Measurements from ENCODE around the gene TBC1D32. TPM values are rescaled to one million over a fixed set of nuclear protein-coding genes. Genes with fewer than 3 reads are reported as not detected.

The TBC1D32 gene
- total and polyA plus RNA-seq, 2 experiments from 2014 or later: 4.7 to 9.0 TPM

GRCh38 chr6:121158891-121159290, 175.4 kb downstream of the TBC1D32 start:
- DNase-seq: no peak
- Histone ChIP-seq H3K4me3 (no peak overlapping the region), H3K9ac (no peak overlapping the region), H3K79me2 (ENCODE audit: insufficient read depth) (no peaks in the 10 kb centered on the region), H3K27me3 (replicated peaks; ENCODE audit: insufficient read depth) (no peaks in the 10 kb centered on the region), H3K4me1 (ENCODE audit: insufficient read depth) (peaks cover 18% of the 10 kb centered on the region), H3K36me3 (ENCODE audit: low read depth) (no peaks in the 10 kb centered on the region), H3F3A (ENCODE audit: insufficient read depth) (peaks cover 7% of the 10 kb centered on the region; the same call in 1 of the 2 replicates), H3K4me2 (ENCODE audit: unreplicated experiment) (no peak overlapping the region), H2AFZ (no peak overlapping the region), H3K27ac (no peak overlapping the region), H4K20me1 (ENCODE audit: insufficient read depth) (no peaks in the 10 kb centered on the region), H3K9me2 (ENCODE audit: insufficient read depth) (peaks cover 7% of the 10 kb centered on the region; the same call in 1 of the 2 replicates), H3K9me3 (ENCODE audit: low read depth) (no peaks in the 10 kb centered on the region)
- TF ChIP-seq EZH2 (IDR thresholded peaks at IDR 0.05; ENCODE audit: insufficient read depth, poor library complexity, severe bottlenecking): no peak
- in situ Hi-C loops (cut with MboI): no loop called here

DNA sequence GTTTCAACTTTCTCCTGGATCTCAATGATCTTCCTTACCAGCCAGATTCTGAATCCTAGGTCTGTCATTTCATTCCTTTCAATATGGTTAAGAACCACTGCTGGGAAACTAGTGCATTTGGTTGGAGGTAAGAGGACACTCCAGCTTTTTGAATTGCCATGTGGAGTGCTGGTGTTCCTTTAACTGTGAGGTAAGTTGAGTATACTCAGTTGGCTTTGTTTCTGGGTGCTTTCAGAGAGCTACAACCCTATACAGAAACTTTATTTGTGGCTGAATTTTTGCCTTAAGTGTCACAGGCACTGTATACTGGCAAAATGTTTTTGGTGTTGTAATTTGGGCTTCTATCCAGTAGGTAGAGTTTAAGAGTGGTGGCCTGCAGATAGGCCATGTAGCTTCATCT, 175.8 kb downstream of the TBC1D32 start:
- Histone ChIP-seq H2AFZ (no peak overlapping the region), H3K9me3 (ENCODE audit: low read depth) (no peaks in the 10 kb centered on the region), H3K9me2 (ENCODE audit: insufficient read depth) (peaks cover 7% of the 10 kb centered on the region; the same call in 1 of the 2 replicates), H3F3A (ENCODE audit: insufficient read depth) (peaks cover 7% of the 10 kb centered on the region; the same call in 1 of the 2 replicates), H3K4me1 (ENCODE audit: insufficient read depth) (peaks cover 18% of the 10 kb centered on the region), H3K79me2 (ENCODE audit: insufficient read depth) (no peaks in the 10 kb centered on the region), H4K20me1 (ENCODE audit: insufficient read depth) (no peaks in the 10 kb centered on the region), H3K9ac (no peak overlapping the region), H3K36me3 (ENCODE audit: low read depth) (no peaks in the 10 kb centered on the region), H3K27ac (no peak overlapping the region), H3K27me3 (replicated peaks; ENCODE audit: insufficient read depth) (no peaks in the 10 kb centered on the region), H3K4me3 (no peak overlapping the region), H3K4me2 (ENCODE audit: unreplicated experiment) (peak overlapping the region; percentile 28)
- in situ Hi-C loops (cut with MboI): no loop called here
- TF ChIP-seq EZH2phosphoT487 (IDR thresholded peaks at IDR 0.05; ENCODE audit: insufficient read depth, low read depth): no peak
- TF ChIP-seq EZH2 (IDR thresholded peaks at IDR 0.05; ENCODE audit: insufficient read depth, poor library complexity, severe bottlenecking): no peak
- peak; percentile 27 for DNase-seq

- peak; percentile 32 for DNase-seq
These were observed 176.4 kb downstream of the TBC1D32 start for GRCh38 chr6:121157906-121158305.

DNA sequence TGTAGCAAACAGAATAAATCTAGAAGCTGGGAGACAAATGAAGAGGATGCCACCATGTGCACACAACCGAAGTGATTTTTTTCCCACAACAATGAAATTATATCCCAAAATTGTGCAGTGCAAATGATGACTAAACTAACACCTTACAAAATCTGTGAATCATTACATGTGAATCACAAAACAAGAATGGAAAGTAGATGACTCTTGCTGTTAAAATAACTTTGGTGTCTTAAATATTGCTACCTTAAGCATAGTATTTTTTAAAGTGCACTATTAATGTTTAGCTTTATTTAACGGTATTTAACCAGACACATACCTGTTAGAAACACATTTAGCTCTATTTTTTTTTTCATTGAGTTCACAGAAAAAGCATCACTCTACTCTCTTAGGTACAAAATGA, 190.8 kb downstream of the TBC1D32 start:
- peak; percentile 50 for DNase-seq

More at GRCh38 chr6:121157906-121158305, 176.4 kb downstream of the TBC1D32 start:
- Histone ChIP-seq H3K4me3 (no peak overlapping the region), H3K4me1 (ENCODE audit: insufficient read depth) (peaks cover 18% of the 10 kb centered on the region), H3F3A (ENCODE audit: insufficient read depth) (peaks cover 7% of the 10 kb centered on the region; the same call in 1 of the 2 replicates), H3K4me2 (ENCODE audit: unreplicated experiment) (peak overlapping the region; percentile 28), H3K79me2 (ENCODE audit: insufficient read depth) (no peaks in the 10 kb centered on the region), H3K27ac (no peak overlapping the region), H3K9me2 (ENCODE audit: insufficient read depth) (peaks cover 7% of the 10 kb centered on the region; the same call in 1 of the 2 replicates), H4K20me1 (ENCODE audit: insufficient read depth) (no peaks in the 10 kb centered on the region), H3K27me3 (replicated peaks; ENCODE audit: insufficient read depth) (no peaks in the 10 kb centered on the region), H3K9ac (no peak overlapping the region), H3K36me3 (ENCODE audit: low read depth) (peaks cover 2% of the 10 kb centered on the region; the same call in 1 of the 2 replicates), H2AFZ (no peak overlapping the region), H3K9me3 (ENCODE audit: low read depth) (no peaks in the 10 kb centered on the region)
- in situ Hi-C loops (cut with MboI): no loop called here
- WGBS, 2 experiments (ENCODE audit: low coverage in 1 of 2, low lambda C conversion rate in 2 of 2, missing lambda C conversion rate in 2 of 2): 79 to 83% methylated on average over 1 of the region's 1 CpG
- TF ChIP-seq EZH2phosphoT487 (IDR thresholded peaks at IDR 0.05; ENCODE audit: insufficient read depth, low read depth) (no peak), EZH2 (IDR thresholded peaks at IDR 0.05; ENCODE audit: insufficient read depth, poor library complexity, severe bottlenecking) (no peak)

GRCh38 chr6:121142093-121142492, 192.2 kb downstream of the TBC1D32 start:
- peak; percentile 9 for DNase-seq
- H3K27me3 ChIP-seq (replicated peaks; ENCODE audit: insufficient read depth): no peaks in the 10 kb centered on the region
- H3K9me3 ChIP-seq (ENCODE audit: low read depth): no peaks in the 10 kb centered on the region
- H3K9ac ChIP-seq: no peak overlapping the region
- no peaks in the 10 kb centered on the region for H3K79me2 ChIP-seq (ENCODE audit: insufficient read depth)
- H3F3A ChIP-seq (ENCODE audit: insufficient read depth): peaks cover 8% of the 10 kb centered on the region; the same call in 1 of the 2 replicates
- H2AFZ ChIP-seq: no peak overlapping the region
- no peak overlapping the region for H3K4me3 ChIP-seq
- no peak overlapping the region for H3K4me2 ChIP-seq (ENCODE audit: unreplicated experiment)
- no peak for TF ChIP-seq EZH2phosphoT487 (IDR thresholded peaks at IDR 0.05; ENCODE audit: insufficient read depth, low read depth)
- no peak for TF ChIP-seq EZH2 (IDR thresholded peaks at IDR 0.05; ENCODE audit: insufficient read depth, poor library complexity, severe bottlenecking)
- no peaks in the 10 kb centered on the region for H4K20me1 ChIP-seq (ENCODE audit: insufficient read depth)
- H3K4me1 ChIP-seq (ENCODE audit: insufficient read depth): peaks cover 14% of the 10 kb centered on the region
- no peaks in the 10 kb centered on the region for H3K9me2 ChIP-seq (ENCODE audit: insufficient read depth)
- 97 to 98% methylated on average over 6 of the region's 6 CpGs for WGBS, 2 experiments (ENCODE audit: low coverage in 1 of 2, low lambda C conversion rate in 2 of 2, missing lambda C conversion rate in 2 of 2)
- no peaks in the 10 kb centered on the region for H3K36me3 ChIP-seq (ENCODE audit: low read depth)
- in situ Hi-C loops (cut with MboI): no loop called here
- no peak overlapping the region for H3K27ac ChIP-seq

More for the DNA sequence above, 190.8 kb downstream of the TBC1D32 start:
- TF ChIP-seq EZH2phosphoT487 (IDR thresholded peaks at IDR 0.05; ENCODE audit: insufficient read depth, low read depth) (no peak), EZH2 (IDR thresholded peaks at IDR 0.05; ENCODE audit: insufficient read depth, poor library complexity, severe bottlenecking) (no peak)
- in situ Hi-C loops (cut with MboI): no loop called here
- H2AFZ ChIP-seq: no peak overlapping the region
- no peaks in the 10 kb centered on the region for H3K27me3 ChIP-seq (replicated peaks; ENCODE audit: insufficient read depth)
- no peak overlapping the region for H3K9ac ChIP-seq
- H3K79me2 ChIP-seq (ENCODE audit: insufficient read depth): no peaks in the 10 kb centered on the region
- H3K9me2 ChIP-seq (ENCODE audit: insufficient read depth): no peaks in the 10 kb centered on the region
- no peaks in the 10 kb centered on the region for H3K36me3 ChIP-seq (ENCODE audit: low read depth)
- H3K4me2 ChIP-seq (ENCODE audit: unreplicated experiment): peak overlapping the region; percentile 4
- H3K27ac ChIP-seq: no peak overlapping the region
- H3K4me3 ChIP-seq: no peak overlapping the region
- H3F3A ChIP-seq (ENCODE audit: insufficient read depth): peaks cover 8% of the 10 kb centered on the region; the same call in 1 of the 2 replicates
- no peaks in the 10 kb centered on the region for H3K9me3 ChIP-seq (ENCODE audit: low read depth)
- H3K4me1 ChIP-seq (ENCODE audit: insufficient read depth): peaks cover 14% of the 10 kb centered on the region
- H4K20me1 ChIP-seq (ENCODE audit: insufficient read depth): no peaks in the 10 kb centered on the region
- WGBS, 2 experiments (ENCODE audit: low coverage in 1 of 2, low lambda C conversion rate in 2 of 2, missing lambda C conversion rate in 2 of 2): 81 to 90% methylated on average over 2 of the region's 2 CpGs

Measured in GM23248 (cell line).